ENCODE data around the gene C1orf74. TPM values are rescaled to one million over a fixed set of nuclear protein-coding genes. Genes with fewer than 3 reads are reported as not detected.

Gene C1orf74
- polyA plus RNA-seq, 1 of the 3 experiments (the other 2 are of a cell fraction), result 1.5 TPM

DNA sequence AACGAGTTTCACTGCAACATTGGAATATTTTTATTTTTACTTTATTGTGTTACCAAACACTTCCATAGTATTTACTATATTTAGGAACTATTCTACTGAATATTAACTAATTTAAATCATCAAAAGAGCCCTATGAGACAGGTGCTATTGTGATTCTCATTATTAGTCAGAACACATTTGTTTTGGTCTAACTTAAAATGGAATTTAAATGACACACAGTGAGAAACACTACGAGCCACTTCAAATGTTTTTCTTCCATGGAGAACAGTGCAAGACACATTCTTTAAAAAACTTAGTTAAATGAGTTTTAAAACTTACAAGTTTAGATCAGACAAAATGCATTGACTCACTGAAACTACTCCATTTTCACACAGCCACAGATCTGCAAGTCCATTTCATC is 35.2 kb downstream of the C1orf74 start:
- H3K9ac ChIP-seq, result no peak overlapping the region
- H2AFZ ChIP-seq (ENCODE audit: low read depth), result peak overlapping the region; percentile 9; the same call in 1 of the 2 replicates
- H3K9me3 ChIP-seq, result no peaks in the 10 kb centered on the region
- no peaks in the 10 kb centered on the region for H4K20me1 ChIP-seq (ENCODE audit: insufficient read depth)
- no peaks in the 10 kb centered on the region for H3K79me2 ChIP-seq (ENCODE audit: insufficient read depth)
- no peak overlapping the region for H3K4me2 ChIP-seq
- no peaks in the 10 kb centered on the region for H3K36me3 ChIP-seq (replicated peaks in 1 of 2; ENCODE audit: control insufficient read depth in 1 of 2, insufficient read depth in 2 of 2, low read length in 1 of 2)
- DNase-seq, result no peak
- H3K4me1 ChIP-seq (ENCODE audit: control insufficient read depth in 1 of 2, insufficient read depth in 2 of 2, low read depth in 1 of 2, low read length in 1 of 2), result peaks cover 9 to 16% of the 10 kb centered on the region in 2 experiments; a peak in 3 of 4 replicates
- no peak overlapping the region for H3K4me3 ChIP-seq (ENCODE audit: low read depth in 2 of 2, low read length in 1 of 2)
- H3K27ac ChIP-seq (ENCODE audit: low read depth in 2 of 2, low read length in 1 of 2), result no peak overlapping the region
- WGBS (ENCODE audit: low lambda C conversion rate), result 51% methylated on average over 2 of the region's 2 CpGs
- no peak for TF ChIP-seq NRF1 (IDR thresholded peaks at IDR 0.05; ENCODE audit: low read depth, low read length)
- no peak for TF ChIP-seq SIN3A (IDR thresholded peaks at IDR 0.05; ENCODE audit: borderline replicate concordance, low read depth, low read length)
- no peak for TF ChIP-seq USF2 (IDR thresholded peaks at IDR 0.05; ENCODE audit: borderline replicate concordance, low read depth, low read length)
- no peak for TF ChIP-seq REST (IDR thresholded peaks at IDR 0.05; ENCODE audit: low read depth, low read length)
- no peak for TF ChIP-seq RFX5 (IDR thresholded peaks at IDR 0.05; ENCODE audit: low read length)
- no peak for TF ChIP-seq PBX3 (IDR thresholded peaks at IDR 0.05)
- TF ChIP-seq RCOR1 (IDR thresholded peaks at IDR 0.05; ENCODE audit: low read length), result no peak
- no peak for TF ChIP-seq POLR2AphosphoS5 (IDR thresholded peaks at IDR 0.05; ENCODE audit: low read depth, low read length)
- TF ChIP-seq TEAD4 (IDR thresholded peaks at IDR 0.05; ENCODE audit: borderline replicate concordance, insufficient read depth), result no peak
- no peak for TF ChIP-seq JUND (IDR thresholded peaks at IDR 0.05)
- no peak for TF ChIP-seq TCF12 (IDR thresholded peaks at IDR 0.05)
- TF ChIP-seq YY1 (IDR thresholded peaks at IDR 0.05; ENCODE audit: low read depth), result no peak
- peaks cover 5% of the 10 kb centered on the region for H3F3A ChIP-seq (replicated peaks; ENCODE audit: insufficient read depth)
- H3K9me2 ChIP-seq, result no peaks in the 10 kb centered on the region
- H3K27me3 ChIP-seq (ENCODE audit: insufficient read depth), result no peaks in the 10 kb centered on the region
- POLR2A ChIA-PET, result no interaction called here
- CTCF ChIA-PET, result interaction anchor here (0.8 to 1.2 kb wide), 3 partner anchors 19 to 111 kb away, joined by 3 read pairs; no protein-coding TSS in a partner anchor

GRCh38 chr1:209748620-209749019 is 35.7 kb downstream of the C1orf74 start:
- CTCF ChIA-PET, result interaction anchor here (0.8 to 1.2 kb wide), 3 partner anchors 20 to 74 kb away, joined by 3 read pairs; no protein-coding TSS in a partner anchor
- no peak overlapping the region for H3K27ac ChIP-seq (ENCODE audit: low read depth in 2 of 2, low read length in 1 of 2)
- WGBS (ENCODE audit: low lambda C conversion rate), result 85% methylated on average over 4 of the region's 4 CpGs
- TF ChIP-seq GABPA (IDR thresholded peaks at IDR 0.05; ENCODE audit: low read depth), result no peak
- no peak for TF ChIP-seq USF2 (IDR thresholded peaks at IDR 0.05; ENCODE audit: borderline replicate concordance, low read depth, low read length)
- no peak for TF ChIP-seq JUND (IDR thresholded peaks at IDR 0.05)
- TF ChIP-seq FOXJ3 (CRISPR knock-in tag; IDR thresholded peaks at IDR 0.05), result no peak
- TF ChIP-seq, protein P1, sequence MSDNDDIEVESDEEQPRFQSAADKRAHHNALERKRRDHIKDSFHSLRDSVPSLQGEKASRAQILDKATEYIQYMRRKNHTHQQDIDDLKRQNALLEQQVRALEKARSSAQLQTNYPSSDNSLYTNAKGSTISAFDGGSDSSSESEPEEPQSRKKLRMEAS (IDR thresholded peaks at IDR 0.05; ENCODE audit: low read depth), result no peak
- TF ChIP-seq CTCF (IDR thresholded peaks at IDR 0.05), result no peak
- no peak for TF ChIP-seq RAD21 (IDR thresholded peaks at IDR 0.05; ENCODE audit: low read length)
- TF ChIP-seq GATA2 (CRISPR knock-in tag; IDR thresholded peaks at IDR 0.05), result no peak
- TF ChIP-seq ELF1 (IDR thresholded peaks at IDR 0.05), result no peak
- TF ChIP-seq, protein P2, sequence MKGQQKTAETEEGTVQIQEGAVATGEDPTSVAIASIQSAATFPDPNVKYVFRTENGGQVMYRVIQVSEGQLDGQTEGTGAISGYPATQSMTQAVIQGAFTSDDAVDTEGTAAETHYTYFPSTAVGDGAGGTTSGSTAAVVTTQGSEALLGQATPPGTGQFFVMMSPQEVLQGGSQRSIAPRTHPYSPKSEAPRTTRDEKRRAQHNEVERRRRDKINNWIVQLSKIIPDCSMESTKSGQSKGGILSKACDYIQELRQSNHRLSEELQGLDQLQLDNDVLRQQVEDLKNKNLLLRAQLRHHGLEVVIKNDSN (IDR thresholded peaks at IDR 0.05; ENCODE audit: borderline replicate concordance, low read depth), result no peak

More at GRCh38 chr1:209748620-209749019, 35.7 kb downstream of the C1orf74 start:
- no peaks in the 10 kb centered on the region for H3K27me3 ChIP-seq (ENCODE audit: insufficient read depth)
- peaks cover 9 to 16% of the 10 kb centered on the region in 2 experiments; a peak in 3 of 4 replicates for H3K4me1 ChIP-seq (ENCODE audit: control insufficient read depth in 1 of 2, insufficient read depth in 2 of 2, low read depth in 1 of 2, low read length in 1 of 2)
- no peak overlapping the region for H3K4me3 ChIP-seq (ENCODE audit: low read depth in 2 of 2, low read length in 1 of 2)
- no peaks in the 10 kb centered on the region for H3K9me3 ChIP-seq
- no peaks in the 10 kb centered on the region for H3K9me2 ChIP-seq
- no peak overlapping the region for H2AFZ ChIP-seq (ENCODE audit: low read depth)
- no peaks in the 10 kb centered on the region for H4K20me1 ChIP-seq (ENCODE audit: insufficient read depth)
- H3F3A ChIP-seq (replicated peaks; ENCODE audit: insufficient read depth), result peaks cover 5% of the 10 kb centered on the region
- H3K9ac ChIP-seq, result no peak overlapping the region
- H3K79me2 ChIP-seq (ENCODE audit: insufficient read depth), result no peaks in the 10 kb centered on the region
- no peak overlapping the region for H3K4me2 ChIP-seq
- H3K36me3 ChIP-seq (replicated peaks in 1 of 2; ENCODE audit: control insufficient read depth in 1 of 2, insufficient read depth in 2 of 2, low read length in 1 of 2), result no peaks in the 10 kb centered on the region
- POLR2A ChIA-PET, result no interaction called here
- DNase-seq, result no peak
